Measurements from ENCODE around the gene FBXO28.

FBXO28 gene

GRCh38 chr1:224095867-224096266 is 18.0 kb upstream of the FBXO28 start:
- no peak for TF ChIP-seq CTCF (IDR thresholded peaks at IDR 0.05; ENCODE audit: low read depth, low read length)
- no peak for DNase-seq (ENCODE audit: extremely low read depth, low read depth)

GRCh38 chr1:224096773-224097172 is 17.1 kb upstream of the FBXO28 start:
- TF ChIP-seq CTCF (IDR thresholded peaks at IDR 0.05; ENCODE audit: low read depth, low read length): no peak
- DNase-seq (ENCODE audit: extremely low read depth, low read depth): no peak

- no peak for TF ChIP-seq CTCF (IDR thresholded peaks at IDR 0.05; ENCODE audit: low read depth, low read length)
- DNase-seq (ENCODE audit: extremely low read depth, low read depth): no peak
Observed at GRCh38 chr1:224098007-224098406, 15.9 kb upstream of the FBXO28 start.

- peak; percentile 43 for TF ChIP-seq CTCF (IDR thresholded peaks at IDR 0.05; ENCODE audit: low read depth, low read length)
Observed at GRCh38 chr1:224106568-224107281, 7.2 kb upstream of the FBXO28 start.

GRCh38 chr1:224107282-224107625 is 6.7 kb upstream of the FBXO28 start:
- TF ChIP-seq CTCF (IDR thresholded peaks at IDR 0.05; ENCODE audit: low read depth, low read length): no peak
- DNase-seq (ENCODE audit: extremely low read depth, low read depth): no peak

More at GRCh38 chr1:224106568-224107281, 7.2 kb upstream of the FBXO28 start:
- no peak for DNase-seq (ENCODE audit: extremely low read depth, low read depth)

- TF ChIP-seq CTCF (IDR thresholded peaks at IDR 0.05; ENCODE audit: low read depth, low read length): no peak
- DNase-seq (ENCODE audit: extremely low read depth, low read depth): no peak
Observed at GRCh38 chr1:224108991-224109390, 4.9 kb upstream of the FBXO28 start.

GRCh38 chr1:224109981-224110380 is 3.9 kb upstream of the FBXO28 start:
- DNase-seq (ENCODE audit: extremely low read depth, low read depth): no peak
- TF ChIP-seq CTCF (IDR thresholded peaks at IDR 0.05; ENCODE audit: low read depth, low read length): no peak

Measured in AG09319 (cell line).